ENCODE results near the gene HSPA4L.

The HSPA4L gene

DNA sequence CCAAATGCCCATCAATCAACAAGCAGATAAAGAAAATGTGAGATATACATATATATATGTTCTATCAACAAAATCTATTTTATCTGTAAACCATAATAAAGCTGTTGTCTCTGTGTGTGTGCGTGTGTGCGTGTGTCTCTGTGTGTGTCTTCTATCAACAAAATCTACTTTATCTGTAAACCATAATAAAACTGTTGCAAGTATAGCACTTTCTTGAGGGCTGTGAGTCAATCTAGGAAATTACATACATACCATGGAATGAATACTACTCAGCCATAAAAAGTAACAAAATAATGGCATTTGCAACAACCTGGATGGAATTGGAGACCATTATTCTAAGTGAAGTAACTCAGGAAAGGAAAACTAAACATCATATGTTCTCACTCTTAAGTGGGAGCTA is 86.1 kb downstream of the HSPA4L start:
- no peak for TF ChIP-seq CTCF (IDR thresholded peaks at IDR 0.05; ENCODE audit: insufficient read depth, low read length, poor library complexity, severe bottlenecking)
- TF ChIP-seq EZH2phosphoT487 (conservative IDR thresholded peaks at IDR 0.05; ENCODE audit: low read length) = no peak
- Histone ChIP-seq H3K36me3 (ENCODE audit: low read length) (no peaks in the 10 kb centered on the region), H3K27me3 (ENCODE audit: low read length) (no peaks in the 10 kb centered on the region), H2AFZ (ENCODE audit: low read depth, low read length, severe bottlenecking) (no peak overlapping the region), H3F3A (ENCODE audit: insufficient read depth) (no peaks in the 10 kb centered on the region), H3K9me3 (ENCODE audit: insufficient read depth, low read length) (no peaks in the 10 kb centered on the region), H3K9ac (ENCODE audit: low read length) (no peak overlapping the region), H3K9me2 (replicated peaks; ENCODE audit: insufficient read depth, low read length) (no peaks in the 10 kb centered on the region), H3K4me2 (ENCODE audit: low read depth, low read length, poor library complexity, severe bottlenecking) (no peak overlapping the region), H3K79me2 (ENCODE audit: insufficient read depth, low read length) (no peaks in the 10 kb centered on the region), H3K27ac (ENCODE audit: low read depth, low read length) (no peak overlapping the region), H3K4me3 (ENCODE audit: insufficient read depth, low read length, poor library complexity, severe bottlenecking) (no peak overlapping the region), H4K20me1 (ENCODE audit: low read depth, low read length) (no peaks in the 10 kb centered on the region)

- no peaks in the 10 kb centered on the region for H3K9me2 ChIP-seq (replicated peaks; ENCODE audit: insufficient read depth, low read length)
- H3K4me2 ChIP-seq (ENCODE audit: low read depth, low read length, poor library complexity, severe bottlenecking) = no peak overlapping the region
- no peaks in the 10 kb centered on the region for H3K9me3 ChIP-seq (ENCODE audit: insufficient read depth, low read length)
- TF ChIP-seq CTCF (IDR thresholded peaks at IDR 0.05; ENCODE audit: insufficient read depth, low read length, poor library complexity, severe bottlenecking) (no peak), EZH2phosphoT487 (conservative IDR thresholded peaks at IDR 0.05; ENCODE audit: low read length) (no peak)
- H3F3A ChIP-seq (ENCODE audit: insufficient read depth) = no peaks in the 10 kb centered on the region
- H3K4me3 ChIP-seq (ENCODE audit: insufficient read depth, low read length, poor library complexity, severe bottlenecking) = no peak overlapping the region
- no peaks in the 10 kb centered on the region for H3K27me3 ChIP-seq (ENCODE audit: low read length)
- H2AFZ ChIP-seq (ENCODE audit: low read depth, low read length, severe bottlenecking) = no peak overlapping the region
- H3K79me2 ChIP-seq (ENCODE audit: insufficient read depth, low read length) = no peaks in the 10 kb centered on the region
- H3K27ac ChIP-seq (ENCODE audit: low read depth, low read length) = no peak overlapping the region
- H3K9ac ChIP-seq (ENCODE audit: low read length) = no peak overlapping the region
- H3K36me3 ChIP-seq (ENCODE audit: low read length) = no peaks in the 10 kb centered on the region
- H4K20me1 ChIP-seq (ENCODE audit: low read depth, low read length) = no peaks in the 10 kb centered on the region
Observed at GRCh38 chr4:127870281-127870680, 88.2 kb downstream of the HSPA4L start.

DNA sequence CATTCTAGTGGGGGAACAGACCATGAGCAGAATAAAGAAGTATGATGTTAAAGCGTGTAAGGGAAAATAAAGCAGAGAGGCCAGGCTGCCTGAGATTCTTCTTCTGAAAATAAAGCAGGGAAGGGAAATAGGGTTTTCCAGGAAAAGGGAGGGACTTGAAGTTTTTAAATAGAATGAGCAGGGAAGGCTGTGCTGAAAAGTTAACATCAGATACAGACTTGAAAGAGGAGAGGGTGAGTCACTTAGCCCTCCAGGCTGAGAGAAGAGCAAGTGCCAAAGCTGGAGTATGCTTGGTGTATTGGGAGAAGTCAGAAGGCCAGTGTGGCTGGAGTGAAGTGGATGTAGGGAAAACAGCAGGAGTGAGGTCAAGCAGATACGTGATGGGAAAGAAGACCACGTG is 88.6 kb downstream of the HSPA4L start:
- H3K9me3 ChIP-seq (ENCODE audit: insufficient read depth, low read length) = no peaks in the 10 kb centered on the region
- H3K9ac ChIP-seq (ENCODE audit: low read length) = no peak overlapping the region
- no peaks in the 10 kb centered on the region for H3K79me2 ChIP-seq (ENCODE audit: insufficient read depth, low read length)
- no peak overlapping the region for H3K4me2 ChIP-seq (ENCODE audit: low read depth, low read length, poor library complexity, severe bottlenecking)
- H3K4me3 ChIP-seq (ENCODE audit: insufficient read depth, low read length, poor library complexity, severe bottlenecking) = no peak overlapping the region
- no peak overlapping the region for H3K27ac ChIP-seq (ENCODE audit: low read depth, low read length)
- H3F3A ChIP-seq (ENCODE audit: insufficient read depth) = no peaks in the 10 kb centered on the region
- H3K27me3 ChIP-seq (ENCODE audit: low read length) = no peaks in the 10 kb centered on the region
- no peaks in the 10 kb centered on the region for H3K9me2 ChIP-seq (replicated peaks; ENCODE audit: insufficient read depth, low read length)
- no peaks in the 10 kb centered on the region for H4K20me1 ChIP-seq (ENCODE audit: low read depth, low read length)
- no peak overlapping the region for H2AFZ ChIP-seq (ENCODE audit: low read depth, low read length, severe bottlenecking)
- no peaks in the 10 kb centered on the region for H3K36me3 ChIP-seq (ENCODE audit: low read length)
- TF ChIP-seq CTCF (IDR thresholded peaks at IDR 0.05; ENCODE audit: insufficient read depth, low read length, poor library complexity, severe bottlenecking) (no peak), EZH2phosphoT487 (conservative IDR thresholded peaks at IDR 0.05; ENCODE audit: low read length) (no peak)

DNA sequence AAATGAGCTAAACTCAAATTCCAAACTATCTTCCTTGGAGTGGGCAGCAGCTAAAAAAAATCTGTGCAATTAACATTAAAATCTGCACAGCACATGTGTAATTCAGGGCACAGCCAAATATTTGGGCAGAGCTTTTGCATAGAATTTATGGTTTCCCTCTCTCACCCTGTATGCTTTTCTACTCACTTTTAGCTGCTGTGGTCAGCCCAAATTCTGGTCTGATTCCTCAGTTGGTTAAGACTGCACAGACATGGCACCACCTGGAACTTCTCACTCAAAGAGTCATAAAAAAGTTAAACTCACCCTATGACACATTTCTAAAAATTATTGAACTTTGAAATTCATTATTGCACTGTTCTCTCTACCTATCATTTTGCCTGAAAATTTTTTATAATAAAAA is 93.7 kb downstream of the HSPA4L start:
- Histone ChIP-seq H3K27ac (ENCODE audit: low read depth, low read length) (no peak overlapping the region), H4K20me1 (ENCODE audit: low read depth, low read length) (no peaks in the 10 kb centered on the region), H3K9me2 (replicated peaks; ENCODE audit: insufficient read depth, low read length) (no peaks in the 10 kb centered on the region), H3K79me2 (ENCODE audit: insufficient read depth, low read length) (no peaks in the 10 kb centered on the region), H3K4me3 (ENCODE audit: insufficient read depth, low read length, poor library complexity, severe bottlenecking) (no peak overlapping the region), H3K9ac (ENCODE audit: low read length) (no peak overlapping the region), H3K4me2 (ENCODE audit: low read depth, low read length, poor library complexity, severe bottlenecking) (no peak overlapping the region), H2AFZ (ENCODE audit: low read depth, low read length, severe bottlenecking) (no peak overlapping the region), H3K36me3 (ENCODE audit: low read length) (no peaks in the 10 kb centered on the region), H3K27me3 (ENCODE audit: low read length) (no peaks in the 10 kb centered on the region), H3K9me3 (ENCODE audit: insufficient read depth, low read length) (no peaks in the 10 kb centered on the region), H3F3A (ENCODE audit: insufficient read depth) (no peaks in the 10 kb centered on the region)
- TF ChIP-seq EZH2phosphoT487 (conservative IDR thresholded peaks at IDR 0.05; ENCODE audit: low read length) (no peak), CTCF (IDR thresholded peaks at IDR 0.05; ENCODE audit: insufficient read depth, low read length, poor library complexity, severe bottlenecking) (no peak)
